OCI-LY3 (cell line): ENCODE measurements around the gene OSBPL8.

Experiments
- H2AFZ ChIP-seq: fragments of 200-600, 300-600 bp; shearing (Covaris generic); 2 replicates; pipeline ENCODE4 v1.6.0; 2014; ENCODE audit warnings: antibody characterized with exemption, low read depth, low read length
- H3K27ac ChIP-seq: fragments of 200-600, 300-600 bp; sonication (generic); 2 replicates; pipeline ENCODE4 v1.5.1; 2014; ENCODE audit warnings: mild to moderate bottlenecking, low read length, moderate library complexity, mixed read lengths
- H3K27me3 ChIP-seq: fragments of 200-600, 300-600 bp; sonication (generic); 2 replicates; pipeline ENCODE4 v1.6.1; 2014; ENCODE audit warnings: low read depth, low read length, mixed read lengths
- H3K36me3 ChIP-seq: fragments of 200-600, 300-600 bp; sonication (generic); replicated peaks from 2 replicates; pipeline ENCODE3; 2014; ENCODE audit warnings: low read depth, low read length, mixed read lengths
- H3K4me1 ChIP-seq: fragments of 300-600, 200-600 bp; sonication (generic); 2 replicates; pipeline ENCODE4 v1.6.1; 2014; ENCODE audit warnings: low read length, mixed read lengths
- H3K4me2 ChIP-seq: fragments of 200-600, 300-600 bp; sonication (generic); 2 replicates; pipeline ENCODE4 v1.6.1; 2014; ENCODE audit warnings: low read length, mixed read lengths
- H3K4me3 ChIP-seq: fragments of 300-600, 200-600 bp; sonication (generic); 2 replicates; pipeline ENCODE4 v1.5.1; 2014; ENCODE audit warnings: antibody characterized with exemption, mild to moderate bottlenecking, low read length, moderate library complexity
- H3K79me2 ChIP-seq: fragments of 300-600, 200-600 bp; shearing (Covaris generic); 2 replicates; pipeline ENCODE4 v1.6.1; 2014; ENCODE audit warnings: mild to moderate bottlenecking, low read length, mixed read lengths
- H3K9ac ChIP-seq: fragments of 300-600, 200-600 bp; shearing (Covaris generic); 2 replicates; pipeline ENCODE4 v1.6.0; 2014; ENCODE audit warnings: mild to moderate bottlenecking, low read length, moderate library complexity
- H3K9me3 ChIP-seq: fragments of 200-600, 300-600 bp; shearing (Covaris generic); 2 replicates; pipeline ENCODE4 v1.6.1; 2014; ENCODE audit warnings: low read length, mixed read lengths; ENCODE audit not compliant: insufficient read depth
- H4K20me1 ChIP-seq: fragments of 200-600, 300-600 bp; sonication (generic); 2 replicates; pipeline ENCODE4 v1.6.1; 2016; ENCODE audit warnings: low read length, mixed read lengths; ENCODE audit not compliant: insufficient read depth
- CTCF ChIP-seq: fragments of 200-600, 300-600 bp; sonication (generic); IDR thresholded peaks from 2 replicates; pipeline ENCODE4 v1.5.1; 2014; ENCODE audit warnings: antibody characterized with exemption, low read length, low read depth
- EZH2phosphoT487 ChIP-seq: fragments of 200-600 bp; shearing (Covaris generic); IDR thresholded peaks from 2 replicates; pipeline ENCODE4 v1.6.1; 2018; ENCODE audit warnings: antibody characterized with exemption, mixed run types, low read depth

Gene OSBPL8

GRCh38 chr12:76547526-76547925 lies 12.0 kb downstream of the OSBPL8 start:
- Histone ChIP-seq H3K9ac (no peak overlapping the region), H3K79me2 (peaks cover 49% of the 10 kb centered on the region), H3K27me3 (no peaks in the 10 kb centered on the region), H3K4me3 (no peak overlapping the region), H4K20me1 (peaks cover 9% of the 10 kb centered on the region), H2AFZ (no peak overlapping the region), H3K4me2 (no peak overlapping the region), H3K9me3 (no peaks in the 10 kb centered on the region), H3K36me3 (no peaks in the 10 kb centered on the region), H3K27ac (no peak overlapping the region), H3K4me1 (peaks cover 17% of the 10 kb centered on the region)
- TF ChIP-seq EZH2phosphoT487 (no peak), CTCF (no peak)

GRCh38 chr12:76546889-76547288 lies 12.7 kb downstream of the OSBPL8 start:
- no peak overlapping the region for H2AFZ ChIP-seq
- peaks cover 15% of the 10 kb centered on the region for H3K4me1 ChIP-seq
- H3K9ac ChIP-seq: no peak overlapping the region
- TF ChIP-seq CTCF: no peak
- TF ChIP-seq EZH2phosphoT487: no peak
- H3K9me3 ChIP-seq: no peaks in the 10 kb centered on the region
- H3K36me3 ChIP-seq: no peaks in the 10 kb centered on the region
- H3K27ac ChIP-seq: no peak overlapping the region
- no peak overlapping the region for H3K4me2 ChIP-seq
- H4K20me1 ChIP-seq: peaks cover 9% of the 10 kb centered on the region
- H3K27me3 ChIP-seq: no peaks in the 10 kb centered on the region
- H3K79me2 ChIP-seq: peaks cover 51% of the 10 kb centered on the region
- H3K4me3 ChIP-seq: no peak overlapping the region

- Histone ChIP-seq H3K27ac (no peak overlapping the region), H3K9me3 (no peaks in the 10 kb centered on the region), H3K36me3 (no peaks in the 10 kb centered on the region), H3K4me1 (peaks cover 1% of the 10 kb centered on the region; the same call in 1 of the 2 replicates), H3K79me2 (peaks cover 42% of the 10 kb centered on the region), H4K20me1 (no peaks in the 10 kb centered on the region), H3K4me2 (no peak overlapping the region), H3K4me3 (no peak overlapping the region), H3K9ac (no peak overlapping the region), H3K27me3 (no peaks in the 10 kb centered on the region), H2AFZ (no peak overlapping the region)
- TF ChIP-seq EZH2phosphoT487 (no peak), CTCF (no peak)
Measured at GRCh38 chr12:76545486-76545885, 14.1 kb downstream of the OSBPL8 start.

- no peaks in the 10 kb centered on the region for H3K36me3 ChIP-seq
- no peak overlapping the region for H3K27ac ChIP-seq
- H3K9me3 ChIP-seq: no peaks in the 10 kb centered on the region
- TF ChIP-seq CTCF (no peak), EZH2phosphoT487 (no peak)
- no peak overlapping the region for H3K4me3 ChIP-seq
- H3K79me2 ChIP-seq: peaks cover 37% of the 10 kb centered on the region
- no peak overlapping the region for H3K9ac ChIP-seq
- H3K4me2 ChIP-seq: no peak overlapping the region
- no peak overlapping the region for H2AFZ ChIP-seq
- H4K20me1 ChIP-seq: 0 out of 2 replicates have a peak, but pooled peaks cover 2% of the 10 kb centered on the region
- no peaks in the 10 kb centered on the region for H3K27me3 ChIP-seq
- no peaks in the 10 kb centered on the region for H3K4me1 ChIP-seq
Measured at GRCh38 chr12:76544601-76545261, 14.8 kb downstream of the OSBPL8 start.
